ENCODE data around the gene SLC35F1. TPM values are rescaled to one million over a fixed set of nuclear protein-coding genes. Genes with fewer than 3 reads are reported as not detected.

Gene SLC35F1
- total and polyA plus RNA-seq, 4 donors: 27.8 to 68.7 (median 61.5) TPM

DNA sequence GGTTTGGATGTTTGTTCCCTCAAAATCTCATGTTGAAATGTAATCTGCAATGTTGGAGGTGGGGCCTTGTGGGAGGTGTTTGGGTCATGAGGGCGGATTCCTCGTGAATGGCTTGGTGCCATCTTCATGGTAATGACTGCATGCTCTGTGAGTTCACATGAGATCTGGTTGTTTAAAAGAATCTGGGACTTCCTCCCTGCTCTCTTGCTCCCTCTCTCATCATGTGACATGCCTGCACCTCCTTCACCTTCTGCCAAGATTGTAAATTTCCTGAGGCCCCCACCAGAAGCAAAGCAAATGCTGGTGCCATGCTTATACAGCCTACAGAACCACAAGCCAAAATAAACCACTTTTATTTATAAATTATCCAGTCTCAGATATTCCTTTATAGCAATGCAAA, 390.8 kb downstream of the SLC35F1 start:
- Histone ChIP-seq H3K4me1 (ENCODE audit: control insufficient read depth, insufficient read depth, low read length) (no peaks in the 10 kb centered on the region), H3K27ac (ENCODE audit: low read depth, low read length) (no peak overlapping the region), H3K9me3 (ENCODE audit: control insufficient read depth, insufficient read depth, low read length) (no peaks in the 10 kb centered on the region), H3K4me3 (ENCODE audit: low read depth, low read length) (no peak overlapping the region), H3K36me3 (ENCODE audit: control insufficient read depth, insufficient read depth, low read length) (no peaks in the 10 kb centered on the region), H3K27me3 (ENCODE audit: control insufficient read depth, insufficient read depth, low read length) (no peaks in the 10 kb centered on the region)
- no peak for DNase-seq (ENCODE audit: low read depth in 4 of 6, low spot score in 6 of 6)
- 40% methylated on average over 1 of the region's 2 CpGs for WGBS (ENCODE audit: insufficient coverage)

DNA sequence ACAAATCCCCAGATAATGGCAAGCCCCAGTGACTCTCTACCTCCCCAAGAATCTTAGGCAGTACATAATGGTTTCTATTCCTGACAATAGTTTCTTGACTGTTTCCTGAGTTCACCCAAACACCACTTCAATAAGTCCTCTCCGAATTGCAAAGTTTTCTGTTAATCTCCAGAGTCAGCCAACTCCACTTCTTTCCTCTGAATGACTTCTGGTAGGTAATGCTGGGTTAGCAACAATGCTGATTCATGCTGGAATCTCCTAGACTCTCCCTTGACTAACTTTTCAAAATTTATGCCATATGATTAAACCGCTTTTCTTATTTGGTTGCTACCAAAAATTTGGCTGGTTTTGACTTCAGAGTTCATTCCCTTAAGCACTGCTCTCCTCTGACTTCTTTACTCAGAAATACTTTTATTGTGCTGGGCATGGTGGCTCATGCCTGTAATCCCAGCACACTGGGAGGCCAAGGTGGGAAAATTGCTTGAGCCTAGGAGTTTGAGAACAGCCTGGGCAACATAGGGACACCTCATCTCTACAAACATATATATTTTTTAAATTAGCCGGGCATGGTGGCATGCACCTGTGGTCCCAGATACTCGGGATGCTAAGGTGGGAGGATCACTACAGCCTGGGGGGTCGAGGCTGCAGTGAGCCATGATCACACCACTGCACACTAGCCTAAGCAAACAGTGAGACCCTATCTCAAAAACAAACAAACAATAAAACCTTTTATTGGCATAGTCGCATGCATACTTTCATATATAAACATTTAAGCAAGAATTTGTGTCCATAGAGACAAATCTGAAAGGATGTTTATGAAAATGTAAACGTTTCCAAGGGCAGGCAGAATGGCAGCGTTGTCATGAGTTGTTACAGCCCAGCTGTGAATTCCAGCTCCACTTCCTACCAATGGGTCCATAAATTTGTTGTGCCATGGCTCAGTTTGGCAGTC, 391.7 kb downstream of the SLC35F1 start:
- H3K27ac ChIP-seq (ENCODE audit: low read depth, low read length): no peak overlapping the region
- no peaks in the 10 kb centered on the region for H3K4me1 ChIP-seq (ENCODE audit: control insufficient read depth, insufficient read depth, low read length)
- no peaks in the 10 kb centered on the region for H3K36me3 ChIP-seq (ENCODE audit: control insufficient read depth, insufficient read depth, low read length)
- WGBS (ENCODE audit: insufficient coverage): 77% methylated on average over 3 of the region's 8 CpGs
- H3K4me3 ChIP-seq (ENCODE audit: low read depth, low read length): no peak overlapping the region
- no peaks in the 10 kb centered on the region for H3K9me3 ChIP-seq (ENCODE audit: control insufficient read depth, insufficient read depth, low read length)
- DNase-seq (ENCODE audit: low read depth in 4 of 6, low spot score in 6 of 6): no peak
- H3K27me3 ChIP-seq (ENCODE audit: control insufficient read depth, insufficient read depth, low read length): no peaks in the 10 kb centered on the region

DNA sequence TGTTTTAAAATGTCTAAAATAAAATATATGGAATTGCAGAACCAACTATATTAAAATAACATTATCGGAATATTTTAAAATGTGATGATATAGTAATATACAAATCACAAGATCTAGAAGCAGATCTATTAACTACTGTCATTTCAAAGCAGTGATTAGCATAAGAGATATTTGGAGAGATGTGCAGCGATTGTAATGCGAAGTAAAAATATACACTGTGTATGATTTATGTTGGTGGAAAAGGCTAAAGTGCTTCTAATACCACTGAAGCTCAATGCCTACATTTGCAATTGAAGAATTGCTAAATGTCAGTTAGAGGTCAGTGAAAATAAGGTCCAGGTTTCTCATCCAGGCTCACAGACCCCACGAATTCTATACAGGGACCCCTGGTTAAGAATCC, 392.4 kb downstream of the SLC35F1 start:
- no CpG with 5 or more reads among the region's 4 CpGs for WGBS (ENCODE audit: insufficient coverage)
- Histone ChIP-seq H3K4me3 (ENCODE audit: low read depth, low read length) (no peak overlapping the region), H3K9me3 (ENCODE audit: control insufficient read depth, insufficient read depth, low read length) (no peaks in the 10 kb centered on the region), H3K27ac (ENCODE audit: low read depth, low read length) (no peak overlapping the region), H3K27me3 (ENCODE audit: control insufficient read depth, insufficient read depth, low read length) (no peaks in the 10 kb centered on the region), H3K36me3 (ENCODE audit: control insufficient read depth, insufficient read depth, low read length) (no peaks in the 10 kb centered on the region), H3K4me1 (ENCODE audit: control insufficient read depth, insufficient read depth, low read length) (no peaks in the 10 kb centered on the region)
- no peak for DNase-seq (ENCODE audit: low read depth in 4 of 6, low spot score in 6 of 6)

DNA sequence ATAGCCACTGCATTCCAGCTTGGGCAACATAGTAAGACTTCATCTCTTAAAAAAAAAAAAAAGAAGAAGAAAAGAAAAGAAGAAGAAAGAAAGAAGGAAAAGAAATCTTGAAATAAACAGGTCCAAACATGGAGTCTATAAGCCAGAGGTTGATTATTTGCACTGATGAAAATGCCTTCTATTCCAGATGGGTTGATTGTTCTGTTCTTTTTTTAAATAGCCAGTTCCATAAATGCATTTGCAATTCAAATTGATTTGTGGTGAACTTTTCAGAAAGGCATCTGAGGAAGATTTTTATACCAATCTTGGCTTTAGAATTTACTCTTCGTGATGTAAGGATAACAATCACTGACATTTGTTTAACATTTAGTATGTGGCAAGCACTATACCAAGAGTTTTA, 397.3 kb downstream of the SLC35F1 start:
- Histone ChIP-seq H3K36me3 (ENCODE audit: control insufficient read depth, insufficient read depth, low read length) (no peaks in the 10 kb centered on the region), H3K27me3 (ENCODE audit: control insufficient read depth, insufficient read depth, low read length) (no peaks in the 10 kb centered on the region), H3K9me3 (ENCODE audit: control insufficient read depth, insufficient read depth, low read length) (no peaks in the 10 kb centered on the region), H3K4me1 (ENCODE audit: control insufficient read depth, insufficient read depth, low read length) (no peaks in the 10 kb centered on the region), H3K4me3 (ENCODE audit: low read depth, low read length) (no peak overlapping the region), H3K27ac (ENCODE audit: low read depth, low read length) (no peak overlapping the region)
- no peak for DNase-seq (ENCODE audit: low read depth in 4 of 6, low spot score in 6 of 6)
- WGBS (ENCODE audit: insufficient coverage): no CpG with 5 or more reads among the region's 1 CpG

DNA sequence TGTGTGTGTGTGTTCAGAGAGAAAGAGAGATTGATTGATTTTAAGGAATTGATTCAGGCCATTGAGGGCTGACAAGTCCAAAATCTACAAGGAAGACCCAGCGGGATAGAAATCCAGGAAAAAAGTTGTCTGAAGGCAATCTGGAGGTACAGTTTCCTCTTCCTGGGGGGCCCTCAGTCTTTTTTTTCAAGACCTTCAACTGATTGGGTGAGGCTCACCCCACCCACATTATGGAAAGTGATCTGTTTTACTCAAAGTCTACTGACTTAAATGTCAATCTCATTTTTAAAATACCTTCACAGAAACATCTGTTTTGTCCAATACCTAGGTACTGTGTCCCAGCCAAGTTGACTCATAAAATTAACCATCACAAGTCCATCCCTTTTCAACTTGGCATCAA, 398.0 kb downstream of the SLC35F1 start:
- 100% methylated on average over 1 of the region's 1 CpG for WGBS (ENCODE audit: insufficient coverage)
- Histone ChIP-seq H3K27me3 (ENCODE audit: control insufficient read depth, insufficient read depth, low read length) (no peaks in the 10 kb centered on the region), H3K4me3 (ENCODE audit: low read depth, low read length) (no peak overlapping the region), H3K27ac (ENCODE audit: low read depth, low read length) (no peak overlapping the region), H3K9me3 (ENCODE audit: control insufficient read depth, insufficient read depth, low read length) (no peaks in the 10 kb centered on the region), H3K36me3 (ENCODE audit: control insufficient read depth, insufficient read depth, low read length) (no peaks in the 10 kb centered on the region), H3K4me1 (ENCODE audit: control insufficient read depth, insufficient read depth, low read length) (no peaks in the 10 kb centered on the region)
- DNase-seq (ENCODE audit: low read depth in 4 of 6, low spot score in 6 of 6): no peak

DNA sequence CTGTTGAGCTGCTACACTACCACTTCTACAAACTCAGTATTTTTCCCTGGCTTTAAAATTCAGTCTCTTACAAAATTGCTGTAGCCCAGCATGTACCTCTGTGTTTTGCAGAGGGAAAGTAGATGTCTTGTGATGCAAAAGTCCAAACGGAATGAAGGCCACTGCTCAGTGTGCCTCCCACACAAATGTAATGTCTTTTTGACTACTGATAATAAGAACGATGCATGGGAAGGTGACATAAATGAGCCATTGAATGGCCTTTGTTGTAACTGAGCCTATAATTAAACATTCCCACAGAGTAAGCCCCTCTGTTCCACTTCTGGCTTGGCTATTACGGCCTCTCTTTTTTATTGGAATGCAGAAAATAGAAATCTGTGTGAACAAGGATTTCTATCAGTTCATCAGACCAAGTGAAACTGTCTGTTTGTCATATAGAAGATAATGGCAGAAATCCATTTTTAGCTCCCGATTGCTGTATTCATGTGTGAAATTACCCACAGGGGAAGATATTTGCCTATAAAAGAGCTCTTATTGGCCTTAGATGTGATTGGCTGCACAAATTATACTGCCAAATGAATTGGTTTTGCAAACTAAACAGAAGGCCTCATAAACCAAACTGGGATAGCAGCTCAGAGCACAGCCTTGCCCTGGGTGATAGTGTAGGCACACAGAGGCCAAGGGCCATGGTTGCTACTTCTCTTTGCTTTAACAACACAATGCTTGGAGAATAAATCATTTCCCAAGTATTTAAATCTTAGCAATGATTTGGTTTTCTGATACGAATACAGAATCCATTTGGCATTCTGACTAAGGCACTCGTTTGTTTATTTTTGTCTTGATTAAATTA, 399.6 kb downstream of the SLC35F1 start:
- H3K9me3 ChIP-seq (ENCODE audit: control insufficient read depth, insufficient read depth, low read length): no peaks in the 10 kb centered on the region
- H3K27ac ChIP-seq (ENCODE audit: low read depth, low read length): no peak overlapping the region
- H3K4me1 ChIP-seq (ENCODE audit: control insufficient read depth, insufficient read depth, low read length): no peaks in the 10 kb centered on the region
- H3K4me3 ChIP-seq (ENCODE audit: low read depth, low read length): no peak overlapping the region
- WGBS (ENCODE audit: insufficient coverage): 40% methylated on average over 1 of the region's 6 CpGs
- DNase-seq (ENCODE audit: low read depth in 4 of 6, low spot score in 6 of 6): peak in 2 of 6 donors; percentile 46 to 91
- no peaks in the 10 kb centered on the region for H3K27me3 ChIP-seq (ENCODE audit: control insufficient read depth, insufficient read depth, low read length)
- H3K36me3 ChIP-seq (ENCODE audit: control insufficient read depth, insufficient read depth, low read length): no peaks in the 10 kb centered on the region

DNA sequence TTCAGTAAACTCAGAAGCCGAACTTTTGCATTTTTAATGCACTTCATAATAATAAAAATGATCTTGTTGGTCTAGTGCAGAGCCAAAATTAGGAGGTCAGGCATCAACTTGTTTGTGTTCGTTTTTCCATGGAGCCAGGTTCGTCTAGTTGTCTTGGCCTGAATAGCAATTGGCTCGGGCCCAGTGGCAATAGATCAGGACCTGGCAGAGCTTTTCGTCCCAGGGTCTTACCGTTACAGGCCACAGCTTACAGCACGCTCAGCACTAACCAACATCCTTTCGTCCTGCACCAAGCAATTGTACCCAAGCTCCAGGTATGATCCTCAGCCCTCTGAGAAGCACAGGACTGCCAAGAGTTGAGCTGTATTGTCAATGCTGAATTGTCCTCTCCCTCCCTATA, 400.5 kb downstream of the SLC35F1 start:
- H3K36me3 ChIP-seq (ENCODE audit: control insufficient read depth, insufficient read depth, low read length): no peaks in the 10 kb centered on the region
- no peaks in the 10 kb centered on the region for H3K9me3 ChIP-seq (ENCODE audit: control insufficient read depth, insufficient read depth, low read length)
- no peaks in the 10 kb centered on the region for H3K27me3 ChIP-seq (ENCODE audit: control insufficient read depth, insufficient read depth, low read length)
- H3K4me1 ChIP-seq (ENCODE audit: control insufficient read depth, insufficient read depth, low read length): no peaks in the 10 kb centered on the region
- H3K4me3 ChIP-seq (ENCODE audit: low read depth, low read length): no peak overlapping the region
- peak in 2 of 6 donors; percentile 62 for DNase-seq (ENCODE audit: low read depth in 4 of 6, low spot score in 6 of 6)
- H3K27ac ChIP-seq (ENCODE audit: low read depth, low read length): no peak overlapping the region
- WGBS (ENCODE audit: insufficient coverage): 42% methylated on average over 7 of the region's 8 CpGs

DNA sequence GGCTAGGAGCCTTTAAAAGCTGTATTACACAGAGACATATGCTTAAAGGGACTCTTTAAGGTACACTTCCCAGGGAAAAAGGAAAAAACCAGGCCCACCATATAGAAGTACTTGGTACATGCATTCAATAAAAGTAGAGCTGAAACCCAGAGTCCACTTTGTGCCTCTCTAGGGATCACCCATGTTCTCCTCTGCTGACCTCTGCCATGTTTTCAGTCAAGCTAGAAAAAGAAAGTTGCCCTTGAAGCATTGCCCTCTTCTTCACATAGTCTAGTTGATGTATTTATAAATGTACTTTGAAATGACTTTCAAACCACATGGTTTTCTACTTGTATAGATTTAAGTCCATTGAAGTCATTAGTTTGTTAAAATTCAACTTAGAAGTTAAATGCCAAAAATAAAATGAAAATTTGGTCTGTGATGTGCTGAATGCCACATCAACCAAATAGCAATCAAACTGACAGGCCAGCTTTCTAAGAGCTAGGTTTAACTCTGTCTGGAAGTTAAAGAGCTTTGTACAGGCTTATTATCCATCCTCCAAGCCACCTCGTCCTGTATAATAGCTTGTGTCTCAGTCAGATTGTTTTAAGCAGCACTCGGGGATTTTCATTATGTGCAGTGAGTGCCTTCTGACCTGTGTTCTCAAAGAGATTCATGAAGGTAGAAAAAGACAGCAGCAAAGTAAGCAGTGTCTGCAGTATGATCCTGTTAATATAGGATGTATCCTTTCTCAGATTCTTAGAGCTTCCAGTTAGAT, 402.5 kb downstream of the SLC35F1 start:
- Histone ChIP-seq H3K36me3 (ENCODE audit: control insufficient read depth, insufficient read depth, low read length) (no peaks in the 10 kb centered on the region), H3K9me3 (ENCODE audit: control insufficient read depth, insufficient read depth, low read length) (no peaks in the 10 kb centered on the region), H3K4me3 (ENCODE audit: low read depth, low read length) (no peak overlapping the region), H3K4me1 (ENCODE audit: control insufficient read depth, insufficient read depth, low read length) (no peaks in the 10 kb centered on the region), H3K27me3 (ENCODE audit: control insufficient read depth, insufficient read depth, low read length) (no peaks in the 10 kb centered on the region), H3K27ac (ENCODE audit: low read depth, low read length) (no peak overlapping the region)
- peak in 1 of 6 donors; percentile 44 for DNase-seq (ENCODE audit: low read depth in 4 of 6, low spot score in 6 of 6)
- WGBS (ENCODE audit: insufficient coverage): 50% methylated on average over 1 of the region's 2 CpGs

DNA sequence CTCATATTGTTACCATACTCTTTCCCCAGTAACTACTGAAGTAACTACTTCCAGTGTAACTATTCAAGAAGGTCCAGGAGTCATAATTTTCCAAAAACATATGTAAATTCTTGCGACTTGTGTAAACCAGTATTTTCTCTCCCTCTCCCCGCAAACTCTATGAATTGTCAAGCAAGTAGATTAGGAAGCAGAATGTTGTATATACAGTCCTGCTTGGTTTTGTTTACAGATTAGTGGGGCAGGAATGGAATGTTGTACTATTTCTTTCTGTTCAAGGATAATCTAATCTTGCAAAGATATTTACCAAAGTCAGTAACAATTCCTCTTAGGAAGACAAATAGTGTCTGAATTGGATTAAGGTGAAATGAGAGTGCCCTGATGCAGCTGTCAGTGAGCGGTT, 406.1 kb downstream of the SLC35F1 start:
- no peak overlapping the region for H3K27ac ChIP-seq (ENCODE audit: low read depth, low read length)
- H3K4me1 ChIP-seq (ENCODE audit: control insufficient read depth, insufficient read depth, low read length): no peaks in the 10 kb centered on the region
- DNase-seq (ENCODE audit: low read depth in 4 of 6, low spot score in 6 of 6): no peak
- WGBS (ENCODE audit: insufficient coverage): no CpG with 5 or more reads among the region's 3 CpGs
- no peak overlapping the region for H3K4me3 ChIP-seq (ENCODE audit: low read depth, low read length)
- H3K27me3 ChIP-seq (ENCODE audit: control insufficient read depth, insufficient read depth, low read length): no peaks in the 10 kb centered on the region
- no peaks in the 10 kb centered on the region for H3K9me3 ChIP-seq (ENCODE audit: control insufficient read depth, insufficient read depth, low read length)
- H3K36me3 ChIP-seq (ENCODE audit: control insufficient read depth, insufficient read depth, low read length): no peaks in the 10 kb centered on the region
